Measurements from ENCODE around the gene AFF1. TPM values are rescaled to one million over a fixed set of nuclear protein-coding genes. Genes with fewer than 3 reads are reported as not detected.

AFF1 gene
- total and polyA plus RNA-seq, 2 of the 4 experiments (the other 2 are of a cell fraction), result 7.0 to 9.6 TPM

- H3K18ac ChIP-seq (ENCODE audit: low read depth, low read length), result no peak overlapping the region
- no peaks in the 10 kb centered on the region for H3K27me3 ChIP-seq (ENCODE audit: control insufficient read depth, insufficient read depth, low read length)
- no peak for ATAC-seq (ENCODE audit: low read depth)
- no peak overlapping the region for H3K4ac ChIP-seq (ENCODE audit: low read depth, low read length)
- no peak for DNase-seq
- no peak overlapping the region for H3K23ac ChIP-seq (ENCODE audit: low read depth, low read length)
- H3K4me3 ChIP-seq (ENCODE audit: insufficient read depth, low read depth, low read length), result no peak overlapping the region
- ChIA-PET CTCF (no interaction called here), POLR2A (ENCODE audit: unreplicated experiment) (no interaction called here)
- no peak overlapping the region; the same call in 2 of the 3 replicates for H2BK15ac ChIP-seq (ENCODE audit: low read depth, low read length)
- H3K4me2 ChIP-seq (ENCODE audit: low read depth, low read length), result no peak overlapping the region
- H2AK5ac ChIP-seq (ENCODE audit: low read depth, low read length), result no peak overlapping the region
- H2BK5ac ChIP-seq (ENCODE audit: low read depth, low read length, poor library complexity, severe bottlenecking), result no peak overlapping the region
- no peak overlapping the region for H3K27ac ChIP-seq (ENCODE audit: insufficient read depth, low read length)
- no peaks in the 10 kb centered on the region for H3K36me3 ChIP-seq (ENCODE audit: control insufficient read depth, insufficient read depth, low read length)
- H2AK9ac ChIP-seq (replicated peaks; ENCODE audit: low read depth, low read length, poor library complexity), result no peak overlapping the region
- no peak overlapping the region for H2AFZ ChIP-seq (replicated peaks; ENCODE audit: low read length, poor library complexity)
- H2BK20ac ChIP-seq (ENCODE audit: low read depth, low read length), result no peak overlapping the region
- no peak overlapping the region for H4K5ac ChIP-seq (ENCODE audit: low read depth, low read length)
- no peak overlapping the region for H3K9ac ChIP-seq (ENCODE audit: low read depth, low read length)
- no peaks in the 10 kb centered on the region for H3K79me1 ChIP-seq (ENCODE audit: low read depth in 1 of 2, low read length in 2 of 2)
- H4K20me1 ChIP-seq (ENCODE audit: insufficient read depth, low read length), result no peaks in the 10 kb centered on the region
- no peak overlapping the region for H3K56ac ChIP-seq (ENCODE audit: extremely low read depth, insufficient read depth, low read length)
- H4K8ac ChIP-seq (ENCODE audit: low read depth in 2 of 2, low read length in 2 of 2), result no peak overlapping the region
- in situ Hi-C loops (cut with MboI; ENCODE audit: low sequenced_read_pairs), result loop anchor here (25.0 kb wide), 1 partner anchor 545 kb away; no protein-coding TSS in a partner anchor
- dilution Hi-C loops (cut with HindIII; ENCODE audit: low sequenced_read_pairs, unreplicated experiment), result no loop called here
- H3K9me3 ChIP-seq (ENCODE audit: control insufficient read depth, insufficient read depth, low read length), result no peaks in the 10 kb centered on the region
- no peaks in the 10 kb centered on the region; the same call in 1 of the 2 replicates for H3K4me1 ChIP-seq (ENCODE audit: control insufficient read depth, insufficient read depth, low read length)
- no peaks in the 10 kb centered on the region; the same call in 1 of the 2 replicates for H3K9me1 ChIP-seq (ENCODE audit: insufficient read depth, low read length)
- intact Hi-C loops (cut with micrococcal nuclease), result no loop called here
- H3K14ac ChIP-seq (replicated peaks; ENCODE audit: low read depth, low read length), result no peak overlapping the region
- BruUV-seq (replicated peaks), result no TSS peak
- H2BK120ac ChIP-seq (ENCODE audit: low read depth, low read length), result no peak overlapping the region
- 100% methylated on average over 1 of the region's 4 CpGs; no CpG with 5 or more reads in 1 of the 2 experiments for WGBS, 2 experiments (ENCODE audit: extremely low coverage in 2 of 2, insufficient read length in 1 of 2)
- H4K91ac ChIP-seq (ENCODE audit: insufficient read depth, low read depth, low read length), result no peak overlapping the region
- TF ChIP-seq FOS (IDR thresholded peaks at IDR 0.05; ENCODE audit: low read depth, low read length) (no peak), SMC3 (IDR thresholded peaks at IDR 0.05; ENCODE audit: low read depth, low read length) (no peak), CHD1 (IDR thresholded peaks at IDR 0.05; ENCODE audit: low read depth, low read length) (no peak), USF2 (IDR thresholded peaks at IDR 0.05; ENCODE audit: low read depth, low read length) (no peak), RCOR1 (IDR thresholded peaks at IDR 0.05; ENCODE audit: insufficient replicate concordance, low read length) (no peak), ELK1 (IDR thresholded peaks at IDR 0.05; ENCODE audit: borderline replicate concordance, low read depth, low read length) (no peak), RFX5 (IDR thresholded peaks at IDR 0.05; ENCODE audit: low read depth, low read length) (no peak), MXI1 (IDR thresholded peaks at IDR 0.05; ENCODE audit: borderline replicate concordance, low read depth, low read length) (no peak), POLR2A (IDR thresholded peaks at IDR 0.05; ENCODE audit: low read depth, low read length) (no peak), CTCF (conservative IDR thresholded peaks at IDR 0.05; ENCODE audit: low read depth, low read length) (no peak), NFE2L2 (IDR thresholded peaks at IDR 0.05; ENCODE audit: low read depth, low read length) (no peak), BHLHE40 (IDR thresholded peaks at IDR 0.05; ENCODE audit: low read depth, low read length) (no peak), CEBPB (IDR thresholded peaks at IDR 0.05; ENCODE audit: low read depth, low read length) (no peak), MAZ (IDR thresholded peaks at IDR 0.05; ENCODE audit: borderline replicate concordance, low read depth, low read length) (no peak), MAFK (IDR thresholded peaks at IDR 0.05; ENCODE audit: low read depth, low read length) (no peak)
Observed at GRCh38 chr4:86917212-86918039, 17.4 kb upstream of the AFF1 start.

Measured in IMR-90 (cell line).